CD4-positive, alpha-beta T cell treated with Interferon alpha-2 for 1 hour (primary cell): Measurements from ENCODE around the gene TBC1D5.
"Not testable (repeated sequence)": the region's sequence is repeated elsewhere in the genome, so short reads cannot be mapped to it uniquely, and the experiment has no call there.

Experiments used
- DNase-seq, 2 donors: peaks; one replicate each; pipeline ENCODE4 v3.0.0-alpha.2; 2020 to 2022

Gene TBC1D5

GRCh38 chr3:17532446-17532845 lies 210.0 kb downstream of the TBC1D5 start:
- DNase-seq = not testable (repeated sequence)

GRCh38 chr3:17529677-17530076 lies 212.8 kb downstream of the TBC1D5 start:
- DNase-seq = no peak

DNA sequence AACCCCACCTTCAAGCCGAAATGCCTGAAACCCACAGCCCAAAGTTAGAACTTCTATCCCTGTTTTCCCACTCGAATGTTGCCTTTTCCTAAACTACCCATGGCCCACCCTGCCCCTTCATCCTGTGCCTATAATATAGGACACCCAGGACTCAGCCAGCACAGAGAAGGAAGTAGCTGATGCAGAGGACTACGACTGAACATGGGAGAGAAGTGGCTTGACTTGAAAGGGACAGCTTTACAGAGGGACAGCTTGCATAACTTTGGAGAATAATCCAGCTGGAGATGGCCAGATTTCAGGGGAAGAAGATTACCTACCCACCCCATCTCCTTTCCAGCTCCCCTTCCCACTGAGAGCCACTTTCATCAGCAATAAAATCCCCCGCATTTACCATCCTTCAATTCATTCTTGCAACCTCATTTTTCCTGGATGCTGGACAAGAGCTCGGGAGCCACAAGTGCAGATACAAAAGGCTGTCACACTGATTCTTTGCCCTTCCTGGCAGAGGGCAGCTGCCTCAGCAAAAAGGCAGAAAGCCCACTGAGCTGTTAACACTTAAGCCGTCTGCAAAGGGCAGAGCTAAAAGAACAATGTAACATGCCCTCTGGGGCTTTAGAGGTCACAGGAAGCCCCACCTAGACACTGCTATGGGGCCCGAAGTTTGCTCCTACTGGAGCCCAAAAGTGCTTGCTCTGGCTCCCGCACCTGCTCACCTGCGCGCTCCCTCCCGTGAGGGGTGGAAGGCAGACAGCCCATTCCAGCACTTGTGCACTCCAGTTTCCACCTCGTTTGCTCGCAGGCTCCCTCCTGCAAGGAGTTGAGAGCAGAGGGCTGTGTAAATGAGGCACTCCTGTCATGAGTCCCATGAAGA lies 224.0 kb downstream of the TBC1D5 start:
- DNase-seq = no peak

GRCh38 chr3:17515445-17516234 lies 226.8 kb downstream of the TBC1D5 start:
- DNase-seq = no peak

DNA sequence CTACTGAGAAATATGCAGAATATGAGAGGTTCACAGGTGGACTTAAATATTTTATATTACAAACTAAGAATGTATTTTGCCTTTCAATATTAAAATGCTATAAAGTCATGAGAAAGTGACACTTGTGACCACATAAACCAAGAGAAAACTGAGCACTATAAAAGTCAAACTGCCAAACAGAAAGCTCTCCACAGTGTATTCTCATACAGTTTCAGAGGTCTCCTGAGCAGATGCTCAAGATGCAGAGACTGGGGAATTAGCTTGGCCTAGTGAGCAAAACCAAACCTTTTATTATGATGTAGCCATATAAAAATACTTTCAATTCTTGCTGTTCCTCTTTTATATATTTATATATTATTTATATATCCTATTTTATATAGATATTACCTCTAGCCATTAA lies 227.8 kb downstream of the TBC1D5 start:
- no peak for DNase-seq

DNA sequence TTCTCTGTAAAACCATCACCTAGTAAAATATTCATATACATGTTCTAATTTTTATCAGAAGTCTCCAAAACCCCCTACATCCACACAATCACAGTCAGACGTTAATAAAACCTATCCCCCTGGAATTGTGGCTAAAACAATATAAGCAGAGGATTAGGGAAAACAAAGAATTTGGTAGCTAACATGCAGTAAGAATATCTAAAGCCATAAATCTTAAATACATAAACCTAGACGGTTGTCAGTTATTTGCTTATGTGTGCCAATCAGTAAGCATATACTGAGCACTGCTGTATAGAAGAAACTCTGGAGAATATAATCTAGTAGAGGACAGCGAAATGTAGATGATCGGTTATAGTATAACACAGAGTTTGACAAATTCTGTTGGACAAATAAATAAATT lies 232.2 kb downstream of the TBC1D5 start:
- no peak for DNase-seq

GRCh38 chr3:17508180-17508752 lies 234.2 kb downstream of the TBC1D5 start:
- DNase-seq = no peak

- no peak for DNase-seq
Observed at GRCh38 chr3:17507480-17507879, 235.0 kb downstream of the TBC1D5 start.

GRCh38 chr3:17505856-17506255 lies 236.6 kb downstream of the TBC1D5 start:
- no peak for DNase-seq

DNA sequence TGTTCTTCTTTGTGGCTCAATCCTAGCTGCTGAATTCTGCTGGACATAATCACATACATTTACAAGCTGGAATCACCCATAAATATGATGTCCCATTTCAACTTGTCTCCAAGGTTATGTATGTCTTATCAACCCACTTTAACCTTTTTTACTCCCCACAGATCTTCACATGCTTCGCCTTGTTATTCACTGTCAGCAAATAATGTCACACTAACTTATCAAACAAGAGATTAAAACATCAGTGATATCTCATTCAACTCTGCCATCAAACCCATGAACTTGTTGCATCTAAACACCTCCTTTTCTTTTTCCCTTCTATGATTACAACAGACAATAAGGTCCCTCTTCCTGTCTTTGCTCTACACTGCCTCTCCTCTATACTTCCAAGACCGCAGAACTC lies 240.7 kb downstream of the TBC1D5 start:
- DNase-seq = no peak

- no peak for DNase-seq
Observed at GRCh38 chr3:17500618-17501017, 241.8 kb downstream of the TBC1D5 start.

DNA sequence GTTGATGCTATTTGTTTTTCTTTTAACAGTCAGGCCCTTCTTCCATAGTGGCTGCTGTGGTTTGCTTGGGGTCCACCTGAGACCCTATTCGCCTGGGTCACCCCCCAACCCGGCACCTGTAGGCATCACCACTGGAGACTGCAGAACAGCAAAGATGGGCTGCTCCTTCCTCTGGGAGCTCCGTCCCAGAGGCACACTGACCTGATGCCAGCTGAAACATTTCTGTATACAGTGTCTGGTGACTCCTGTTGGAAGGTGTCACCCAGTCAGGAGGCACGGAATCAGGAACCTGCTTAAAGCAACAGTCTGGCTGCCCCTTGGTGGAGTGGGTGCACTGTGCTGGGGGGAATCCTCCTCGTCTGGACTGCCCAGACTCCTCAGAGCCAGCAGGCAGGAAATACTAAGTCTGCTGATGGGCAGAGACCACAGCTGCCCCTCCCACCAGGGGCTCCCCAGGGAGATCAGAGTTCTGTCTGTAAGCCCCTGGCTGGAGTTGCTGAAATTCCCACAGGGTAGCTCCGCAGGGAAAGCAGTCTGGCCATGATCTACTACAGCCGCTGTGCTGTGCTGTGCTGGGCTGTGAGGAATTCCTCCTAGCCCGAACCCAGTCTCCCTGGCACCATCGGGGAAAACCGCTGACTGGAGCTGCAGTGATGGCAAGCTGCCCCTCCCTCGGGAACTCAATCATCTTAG lies 248.2 kb downstream of the TBC1D5 start:
- no peak for DNase-seq

GRCh38 chr3:17491601-17492000 lies 250.8 kb downstream of the TBC1D5 start:
- DNase-seq = no peak

DNA sequence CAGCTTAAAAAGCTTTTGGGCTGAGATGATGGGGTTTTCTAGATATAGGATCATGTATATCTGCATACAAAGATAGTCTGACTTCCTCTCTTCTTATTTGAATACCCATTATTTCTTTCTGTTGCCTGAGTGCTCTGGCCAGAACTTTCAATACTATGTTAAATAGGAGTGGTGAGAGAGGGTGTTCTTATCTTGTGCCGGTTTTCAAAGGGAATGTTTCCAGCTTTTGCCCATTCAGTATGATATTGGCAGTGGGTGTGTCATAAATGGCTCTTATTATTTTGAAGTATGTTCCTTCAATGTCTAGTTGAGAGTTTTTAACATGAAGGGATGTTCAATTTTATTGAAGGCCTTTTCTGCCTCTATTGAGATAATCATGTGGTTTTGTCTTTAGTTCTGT lies 251.2 kb downstream of the TBC1D5 start:
- not testable (repeated sequence) for DNase-seq

DNA sequence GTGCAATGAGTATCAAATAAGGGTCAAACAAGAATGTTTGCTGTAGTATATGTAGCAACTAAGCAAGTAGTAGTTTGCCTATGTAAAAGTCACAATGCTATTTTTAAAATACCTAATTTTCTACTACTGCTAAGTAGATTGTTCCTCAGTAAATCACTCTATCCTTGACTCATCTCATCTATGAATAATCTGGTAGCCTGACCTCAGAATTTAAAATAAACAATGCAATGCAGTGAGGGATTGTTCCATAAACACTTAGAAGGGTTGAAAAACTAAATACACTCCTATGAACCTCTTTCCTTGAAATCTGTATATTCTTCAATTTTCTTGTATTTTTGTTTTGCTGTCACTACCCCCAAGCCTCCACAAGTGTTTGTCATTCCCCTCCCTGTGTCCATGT lies 253.3 kb downstream of the TBC1D5 start:
- no peak for DNase-seq

- DNase-seq = no peak
Observed at GRCh38 chr3:17481116-17481515, 261.3 kb downstream of the TBC1D5 start.

DNA sequence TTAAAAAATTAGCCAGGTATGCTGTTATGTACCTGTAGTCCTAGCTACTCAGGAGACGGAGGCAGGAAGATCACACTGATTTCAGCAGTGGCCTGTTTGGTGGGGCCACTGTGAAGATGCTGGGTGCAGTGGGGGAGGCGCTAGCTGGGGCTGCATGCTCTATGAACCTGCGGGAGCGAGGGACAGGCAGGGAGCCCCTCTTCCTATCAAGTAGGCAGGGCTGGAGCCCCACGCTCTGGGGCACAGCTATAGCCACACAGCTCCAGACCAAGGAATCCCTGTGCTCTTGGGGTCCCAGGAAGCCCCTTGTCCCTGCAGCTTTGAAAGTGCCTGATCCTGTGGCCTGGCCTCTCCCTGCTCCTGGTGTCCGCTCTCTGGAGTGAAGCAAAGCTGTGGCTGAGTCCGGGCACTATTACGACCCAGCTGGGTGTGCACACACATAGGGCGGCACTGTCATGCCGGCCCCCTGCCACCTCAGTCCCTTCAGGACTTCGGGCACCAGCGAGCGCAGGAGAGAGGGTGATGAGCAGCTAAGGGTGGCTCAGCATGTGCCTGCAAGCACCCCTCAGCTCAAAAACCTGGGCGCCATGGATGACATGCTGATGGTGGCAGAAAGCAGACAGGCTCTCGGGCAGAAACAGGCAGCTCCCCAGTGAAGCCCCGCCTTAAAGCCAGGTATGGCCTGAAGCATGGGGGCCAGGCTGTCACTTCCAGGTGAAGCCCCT lies 262.6 kb downstream of the TBC1D5 start:
- no peak for DNase-seq

DNA sequence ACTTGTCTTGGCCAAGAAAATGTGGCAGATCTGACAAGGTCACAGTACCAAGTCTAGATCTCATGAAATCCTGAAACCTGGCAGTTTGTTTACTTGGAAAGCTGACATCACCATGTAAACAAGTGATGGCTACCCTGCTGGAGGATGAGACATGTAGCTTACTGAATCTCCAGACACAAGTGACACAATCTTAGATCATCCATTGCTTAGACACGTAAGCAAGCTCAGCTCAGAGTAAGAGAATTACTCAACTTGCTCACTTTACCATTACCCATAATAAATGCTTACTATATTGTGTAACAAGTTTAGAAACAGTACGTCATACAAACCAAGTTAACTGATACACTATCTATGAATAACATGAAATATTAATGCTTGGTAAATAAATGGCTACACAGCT lies 263.8 kb downstream of the TBC1D5 start:
- no peak for DNase-seq

- no peak for DNase-seq
Observed at GRCh38 chr3:17473761-17474160, 268.7 kb downstream of the TBC1D5 start.

DNA sequence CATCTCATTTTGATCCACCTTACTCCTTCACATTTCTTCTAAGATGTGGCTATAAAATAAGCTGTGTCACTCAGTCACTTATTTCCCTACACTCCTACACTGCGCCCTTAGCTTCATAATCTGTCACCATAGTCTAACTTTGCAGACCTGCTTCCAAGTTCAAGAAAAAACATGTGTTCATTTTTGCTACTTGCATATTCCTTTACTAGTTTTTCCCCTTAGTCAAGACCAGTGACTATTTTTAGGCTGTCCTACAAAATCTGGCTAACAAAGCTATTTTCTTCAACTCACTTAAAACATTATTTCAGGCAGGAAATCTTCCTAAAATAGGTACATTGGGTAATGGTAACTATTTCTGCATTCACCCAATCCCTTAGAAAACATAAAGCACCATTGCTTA lies 272.5 kb downstream of the TBC1D5 start:
- no peak for DNase-seq

DNA sequence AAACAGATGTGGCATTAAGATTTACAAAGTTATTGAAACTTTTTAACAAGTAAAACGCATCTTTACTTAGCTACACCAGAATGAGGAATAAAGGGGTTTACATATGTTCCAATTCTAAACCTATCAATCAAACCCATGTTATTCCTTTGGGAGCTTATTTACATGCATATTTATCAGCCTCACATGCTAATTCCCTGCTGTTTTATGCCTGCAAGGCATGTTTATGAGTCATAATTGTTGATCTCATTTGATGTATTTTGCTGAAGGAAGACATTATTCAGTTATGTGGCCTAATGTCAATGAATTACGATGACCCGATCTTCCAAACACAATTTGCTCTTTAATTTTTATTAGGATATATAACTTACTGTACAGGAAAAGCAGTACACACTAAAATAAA lies 272.9 kb downstream of the TBC1D5 start:
- no peak for DNase-seq

DNA sequence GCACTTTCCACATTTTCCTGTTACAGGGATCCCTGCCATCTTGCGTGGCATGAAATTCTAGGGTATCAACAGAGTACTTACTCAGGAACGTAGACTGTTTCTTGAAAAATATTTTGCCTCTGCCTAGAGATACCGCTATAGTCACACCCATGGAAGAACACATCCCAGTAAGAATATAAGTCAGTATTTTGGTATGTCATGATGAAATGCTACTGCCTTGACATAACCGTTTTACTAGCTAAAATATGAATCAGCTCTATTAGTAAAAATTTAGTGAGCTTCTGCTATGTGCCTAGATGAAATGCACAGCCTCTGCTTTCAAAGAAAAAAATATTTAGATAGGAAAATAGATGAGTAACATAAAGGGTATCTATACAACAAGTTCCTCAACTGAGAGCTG lies 276.4 kb downstream of the TBC1D5 start:
- no peak for DNase-seq
